MV-4-11 (cell line): ENCODE results near the gene CORO2B.
A peak's percentile ranks its signal among the peaks of the same experiment; 100 is the strongest.

Experiments
- DNase-seq: peaks from one replicate; lab custom pipeline; 2025; lab: John Stamatoyannopoulos, UW

The CORO2B gene, protein sequence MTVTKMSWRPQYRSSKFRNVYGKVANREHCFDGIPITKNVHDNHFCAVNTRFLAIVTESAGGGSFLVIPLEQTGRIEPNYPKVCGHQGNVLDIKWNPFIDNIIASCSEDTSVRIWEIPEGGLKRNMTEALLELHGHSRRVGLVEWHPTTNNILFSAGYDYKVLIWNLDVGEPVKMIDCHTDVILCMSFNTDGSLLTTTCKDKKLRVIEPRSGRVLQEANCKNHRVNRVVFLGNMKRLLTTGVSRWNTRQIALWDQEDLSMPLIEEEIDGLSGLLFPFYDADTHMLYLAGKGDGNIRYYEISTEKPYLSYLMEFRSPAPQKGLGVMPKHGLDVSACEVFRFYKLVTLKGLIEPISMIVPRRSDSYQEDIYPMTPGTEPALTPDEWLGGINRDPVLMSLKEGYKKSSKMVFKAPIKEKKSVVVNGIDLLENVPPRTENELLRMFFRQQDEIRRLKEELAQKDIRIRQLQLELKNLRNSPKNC

DNA sequence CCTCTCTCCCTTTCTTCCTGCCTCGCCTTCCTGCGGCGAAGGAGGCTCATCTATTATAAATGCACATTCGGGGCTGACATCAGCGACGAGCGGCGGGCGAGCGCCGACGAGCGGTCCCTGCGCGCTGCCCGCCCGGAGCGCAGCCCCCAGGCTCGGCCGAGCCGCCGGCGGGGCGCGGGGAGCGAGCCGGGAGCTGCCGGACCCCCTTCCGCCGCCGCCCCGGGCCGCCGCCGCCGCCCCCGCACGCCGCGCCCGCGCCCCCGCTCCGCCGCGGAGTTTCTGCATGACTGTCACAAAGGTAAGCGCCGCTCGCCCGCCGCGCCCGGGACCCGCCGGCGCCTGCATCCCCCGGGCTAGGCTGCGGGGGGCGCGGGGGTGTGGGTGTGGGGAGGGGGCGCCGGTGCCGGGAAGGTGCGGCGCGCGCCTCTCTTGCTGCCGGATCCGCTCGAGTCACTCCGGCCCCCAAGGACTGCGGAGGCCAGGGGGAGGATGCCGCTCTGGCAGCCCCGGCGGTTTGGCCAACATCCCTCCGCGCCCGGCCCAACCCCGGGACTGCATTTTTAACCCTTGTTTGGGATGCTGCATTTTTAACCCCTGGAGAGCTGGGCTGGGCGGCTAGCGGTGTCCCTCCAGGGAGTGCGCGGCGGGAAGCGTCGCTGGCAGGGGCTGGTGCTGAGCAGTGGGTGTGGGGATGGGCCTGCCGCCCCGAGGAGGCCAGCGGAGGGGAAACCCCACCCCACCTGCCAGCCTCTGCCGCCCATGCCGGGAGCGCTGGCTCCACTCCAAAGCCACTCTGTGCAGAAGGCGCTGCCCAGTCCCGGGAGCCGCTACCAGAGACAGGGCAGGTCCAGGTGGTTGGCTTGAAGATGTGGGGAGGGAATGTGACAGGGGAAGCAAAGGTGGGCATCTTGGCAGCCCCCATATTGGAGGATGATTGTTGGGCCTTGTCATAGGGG is at the start of gene CORO2B:
TSS of gene CORO2B (plus strand) at position 14 of the 956 bp plus-strand sequence. CDS start at position 284, 270 bp downstream.
- DNase-seq, result no peak

DNA sequence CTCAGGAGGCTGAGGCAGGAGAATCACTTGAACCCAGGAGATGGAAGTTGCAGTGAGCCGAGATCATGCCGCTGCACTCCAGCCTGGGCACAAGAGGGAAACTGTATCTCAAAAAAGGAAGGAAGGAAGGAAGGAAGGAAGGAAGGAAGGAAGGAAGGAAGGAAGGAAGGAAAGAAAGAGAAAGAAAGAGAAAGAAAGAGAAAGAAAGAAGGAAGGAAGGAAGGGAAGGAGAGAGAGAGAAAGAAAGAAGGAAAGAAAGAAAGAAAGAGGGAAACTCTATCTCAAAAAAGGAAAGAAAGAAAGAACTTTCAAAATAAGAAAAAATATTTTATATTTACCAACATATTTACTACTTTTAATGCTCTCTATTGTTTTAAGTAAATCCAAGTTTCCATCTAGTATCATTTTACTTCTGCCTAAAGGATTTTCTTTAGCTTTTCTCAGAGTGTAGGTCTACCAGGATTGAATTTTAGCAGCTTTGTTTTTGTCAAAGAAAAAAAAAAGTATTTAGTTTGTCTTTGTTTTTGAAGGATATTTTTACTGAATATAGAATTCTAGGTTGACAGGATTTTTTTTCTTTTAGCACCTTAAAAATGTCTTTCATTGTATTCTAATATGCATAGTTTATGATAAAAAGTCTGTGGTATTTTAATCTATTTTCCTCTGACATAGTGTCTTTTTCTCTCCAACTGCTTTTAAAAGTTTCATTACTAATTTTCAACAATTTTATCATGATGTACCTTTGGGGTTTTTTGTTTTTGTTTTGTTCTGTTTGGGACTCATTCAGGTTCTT is 47.2 kb upstream of the CORO2B start:
- DNase-seq, result no peak

DNA sequence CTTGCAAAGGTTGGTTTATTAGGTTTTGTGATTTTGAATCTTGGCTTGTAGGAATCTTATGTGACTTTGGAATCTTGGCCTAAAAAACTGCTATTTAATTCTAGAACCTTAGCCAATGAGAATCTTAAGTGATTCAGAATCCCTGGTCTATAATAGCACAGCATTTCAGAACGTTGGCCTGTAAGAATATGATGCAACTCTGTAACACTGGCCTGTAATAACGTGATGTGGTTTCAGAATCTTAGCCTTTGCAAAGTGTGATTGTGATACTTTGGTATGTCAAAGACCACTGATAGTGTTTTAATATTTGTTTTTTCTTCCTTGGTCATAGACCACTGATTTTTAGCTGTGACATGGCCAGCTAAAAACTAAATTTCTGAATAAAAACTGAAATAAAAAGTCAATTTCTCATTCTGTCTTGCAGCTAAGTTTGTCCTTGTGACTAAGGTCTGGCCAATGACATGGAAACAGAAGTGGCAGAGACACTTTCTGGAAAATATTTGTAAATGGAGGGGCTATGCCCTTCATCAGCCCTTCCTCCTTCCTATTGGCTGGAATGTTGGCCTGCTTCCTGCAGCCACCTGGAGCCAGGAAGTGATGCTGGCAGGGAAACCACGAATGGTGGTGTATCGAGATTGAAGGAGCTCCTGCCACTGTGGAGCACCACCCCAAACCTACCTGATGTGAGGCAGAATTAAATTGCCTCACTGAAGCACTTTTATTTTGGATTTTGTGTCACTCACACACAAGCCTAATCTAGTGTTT is 42.3 kb upstream of the CORO2B start:
- DNase-seq, result peak; percentile 65

DNA sequence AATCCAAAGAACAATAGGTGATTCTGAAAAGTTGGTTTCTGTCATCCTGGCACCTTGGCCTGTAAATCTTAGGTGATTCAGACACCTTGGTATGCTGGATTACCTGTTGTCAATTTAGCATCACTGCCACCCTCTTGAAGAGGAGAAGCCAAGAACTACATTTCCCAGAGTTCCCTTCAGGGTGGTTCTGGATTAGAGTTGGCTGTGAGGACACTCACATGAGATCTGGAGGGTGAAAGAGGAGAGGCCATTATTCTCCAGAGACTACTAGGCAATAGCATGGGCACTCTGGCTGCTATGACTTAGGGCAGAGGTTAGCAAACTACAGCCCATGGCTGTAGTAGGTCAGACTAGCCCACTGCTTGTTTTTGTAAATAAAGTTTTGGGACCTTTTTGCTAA is 41.7 kb upstream of the CORO2B start:
- DNase-seq, result no peak

DNA sequence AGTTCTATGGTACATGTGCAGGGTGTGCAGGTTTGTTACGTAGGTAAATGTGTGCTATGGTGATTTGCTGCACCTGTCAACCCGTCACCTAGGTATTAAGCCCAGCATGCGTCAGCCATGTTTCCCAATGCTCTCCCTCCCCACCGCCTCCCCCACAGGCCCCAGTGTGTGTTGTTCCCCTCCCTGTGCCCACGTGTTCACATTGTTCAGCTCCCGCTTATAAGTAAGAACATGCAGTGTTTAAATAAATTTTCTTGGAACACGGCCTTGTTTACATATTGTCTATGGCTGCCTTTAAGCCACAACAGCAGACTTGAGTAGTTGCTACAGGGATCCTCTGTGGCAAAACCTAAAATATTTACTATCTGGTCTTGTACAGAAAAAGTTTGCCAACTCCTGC is 41.3 kb upstream of the CORO2B start:
- DNase-seq, result no peak

DNA sequence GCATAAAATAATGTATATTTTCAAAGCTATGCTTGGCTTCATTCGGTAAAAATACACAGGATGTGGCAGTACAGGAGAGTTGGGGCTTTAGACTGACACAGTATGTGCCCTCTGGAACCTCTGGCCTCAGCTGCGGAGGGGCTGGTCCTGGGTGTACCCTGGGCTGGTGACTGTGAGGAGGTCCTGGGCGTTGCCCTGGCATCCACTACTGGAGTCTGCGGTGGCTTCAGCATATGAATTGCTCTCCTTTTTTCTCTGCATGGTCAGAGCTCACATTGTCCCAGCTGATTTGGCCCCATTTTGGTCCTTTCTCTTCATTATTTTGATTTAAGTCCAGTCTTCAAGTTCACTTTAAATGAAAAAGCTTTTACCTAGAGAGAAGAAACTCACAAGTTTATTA is 40.5 kb upstream of the CORO2B start:
- no peak for DNase-seq

DNA sequence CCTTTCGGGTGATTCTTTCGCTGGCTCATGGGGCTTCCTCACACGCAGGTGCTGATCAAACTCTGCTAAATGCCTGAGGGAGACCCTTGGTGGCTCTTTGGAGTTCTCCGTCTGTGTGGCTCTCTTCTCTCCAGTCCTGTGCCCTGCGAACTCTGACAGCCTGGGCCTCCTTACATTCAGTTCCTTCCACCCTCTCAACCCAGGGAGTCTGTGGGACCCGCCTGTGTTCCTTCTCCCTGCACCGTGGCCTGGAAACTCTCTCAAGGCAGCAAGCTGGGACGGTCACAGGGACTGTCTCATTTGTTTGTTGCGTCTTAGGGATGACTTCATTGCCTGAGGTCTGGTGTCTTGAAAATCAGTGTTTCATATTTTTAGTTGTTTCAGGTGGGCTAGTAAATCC is 37.0 kb upstream of the CORO2B start:
- DNase-seq, result no peak

DNA sequence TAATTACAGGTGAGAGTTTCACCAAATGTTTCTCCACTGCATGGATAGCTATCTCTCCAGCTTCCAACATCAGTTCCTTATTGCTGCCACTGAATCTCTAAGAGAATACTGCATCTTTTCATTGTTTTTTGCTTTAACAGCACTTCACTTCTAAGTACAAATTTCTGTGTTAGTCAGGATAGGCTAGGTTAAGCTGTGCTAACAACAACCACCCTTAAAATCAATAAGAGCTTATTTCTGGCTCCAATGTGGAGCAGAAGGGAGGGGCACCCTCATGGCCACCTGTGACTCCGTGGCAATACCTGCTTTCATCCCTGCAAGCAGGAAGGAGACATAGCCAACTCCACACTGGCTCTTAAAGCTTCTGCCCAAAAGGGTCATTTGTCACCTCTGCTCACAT is 36.4 kb upstream of the CORO2B start:
- DNase-seq, result no peak

DNA sequence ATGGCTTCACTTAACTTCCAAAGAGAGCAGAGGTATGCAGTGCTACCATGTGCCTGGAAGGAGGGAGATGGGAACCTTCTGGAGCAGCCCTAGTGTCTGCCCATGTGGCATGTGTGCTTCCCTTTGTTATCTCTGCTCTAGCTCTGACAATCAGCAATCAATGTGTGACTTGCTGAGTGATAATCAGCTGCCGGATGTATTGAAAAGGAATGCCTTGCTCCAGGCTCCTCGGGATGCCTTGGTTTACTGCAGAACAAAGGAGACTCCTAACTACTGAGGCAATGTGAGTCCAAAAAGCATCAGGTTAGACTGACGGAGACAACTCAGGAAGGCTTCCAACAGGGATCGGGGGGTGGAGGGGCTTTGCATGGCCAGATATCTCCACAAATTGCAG is 36.0 kb upstream of the CORO2B start:
- DNase-seq, result no peak

DNA sequence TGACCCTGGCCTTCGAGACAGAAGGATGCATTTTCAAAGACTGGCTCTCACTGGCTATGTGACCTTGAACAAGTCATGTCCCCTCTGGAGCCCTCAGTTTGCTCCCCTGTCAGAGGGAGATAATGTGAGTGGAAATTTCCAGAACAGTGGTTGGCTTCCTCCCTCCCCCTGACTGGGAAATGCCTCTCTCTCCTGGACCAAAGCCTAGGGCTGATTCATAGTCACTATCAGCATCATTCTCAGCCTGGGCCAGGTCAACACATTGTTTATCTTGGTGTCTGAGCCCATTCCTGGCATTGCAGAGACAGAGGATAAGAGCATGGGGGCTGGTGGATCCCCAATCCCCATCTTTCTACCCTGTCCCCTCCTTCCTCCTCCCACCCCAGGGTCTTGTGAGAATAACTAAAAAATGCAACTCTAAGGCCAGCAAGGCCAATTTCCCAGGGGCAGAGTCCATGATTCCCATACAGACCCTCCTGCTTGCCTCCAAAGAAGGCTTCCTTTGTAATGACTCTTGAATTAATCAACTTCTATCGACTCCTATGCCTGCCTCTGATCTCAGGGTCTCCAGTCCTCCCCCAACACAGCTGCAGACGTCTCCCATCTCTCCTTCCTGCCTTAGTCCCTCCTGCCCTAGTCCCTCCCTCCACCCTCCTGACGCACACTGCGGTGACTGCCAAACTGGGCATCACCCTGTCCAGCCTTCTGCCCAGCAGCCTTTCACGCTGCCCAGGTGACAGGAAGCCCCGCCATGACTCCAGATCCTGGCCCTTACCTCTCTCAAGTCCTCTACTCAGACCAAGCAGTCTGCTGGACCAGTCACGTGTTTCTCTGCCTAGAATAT is 35.4 kb upstream of the CORO2B start:
- DNase-seq, result no peak

DNA sequence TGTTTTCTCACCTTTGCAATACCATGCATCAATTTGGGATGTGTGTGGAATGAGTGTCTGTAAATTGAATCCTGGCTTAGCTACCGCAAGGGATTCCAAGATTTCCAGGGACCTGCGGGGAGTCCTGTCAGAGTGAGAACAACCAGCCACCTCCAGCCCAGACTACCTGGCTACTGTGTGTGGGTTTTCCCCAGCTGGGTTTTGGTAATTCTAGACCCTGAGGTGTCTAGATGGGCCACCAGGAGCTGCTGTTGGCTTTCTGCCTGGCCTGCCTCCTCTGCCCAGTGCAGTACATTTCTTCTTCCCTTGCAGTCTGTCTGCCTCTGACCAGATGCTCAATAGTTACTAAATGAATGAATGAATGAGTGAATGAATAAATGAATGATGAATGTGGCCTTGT is 32.5 kb upstream of the CORO2B start:
- no peak for DNase-seq

DNA sequence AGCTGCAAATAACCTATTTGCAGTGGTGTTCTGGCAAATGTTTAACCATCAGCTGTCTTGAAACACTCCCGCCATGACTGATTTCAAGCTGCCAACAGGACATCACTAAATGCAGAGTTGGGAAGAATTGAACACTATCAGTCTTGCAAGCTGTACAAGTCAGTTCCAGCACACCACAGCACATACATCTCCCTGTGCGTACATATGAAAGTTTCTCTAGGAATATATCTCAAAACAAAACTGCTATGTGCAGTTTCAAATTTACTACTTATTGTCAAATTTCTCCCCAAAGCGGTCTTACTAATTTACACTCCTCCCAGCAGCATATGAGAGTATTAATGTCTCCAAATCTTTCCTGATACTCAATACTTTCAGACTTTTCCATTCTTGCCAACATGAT is 30.4 kb upstream of the CORO2B start:
- no peak for DNase-seq

DNA sequence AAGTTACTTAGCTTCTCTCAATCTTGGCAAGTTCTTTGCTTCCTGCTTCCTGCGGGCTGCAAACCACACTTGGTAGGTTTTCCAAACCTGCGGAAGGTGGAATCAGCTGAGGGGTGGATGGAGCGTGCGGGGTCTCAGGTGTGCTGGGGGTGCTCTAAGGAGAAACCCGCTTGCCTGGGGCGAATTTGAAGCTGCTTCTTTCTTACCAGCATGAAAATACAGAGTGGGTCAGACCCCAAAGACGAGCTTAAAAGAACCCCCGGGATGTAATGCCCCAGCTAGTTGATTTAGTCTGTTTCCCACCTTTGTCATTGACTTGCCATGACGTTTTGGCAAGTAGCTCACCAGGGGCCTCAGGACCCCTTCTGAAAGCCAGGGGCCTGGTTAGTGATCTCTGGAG is 28.8 kb upstream of the CORO2B start:
- no peak for DNase-seq

DNA sequence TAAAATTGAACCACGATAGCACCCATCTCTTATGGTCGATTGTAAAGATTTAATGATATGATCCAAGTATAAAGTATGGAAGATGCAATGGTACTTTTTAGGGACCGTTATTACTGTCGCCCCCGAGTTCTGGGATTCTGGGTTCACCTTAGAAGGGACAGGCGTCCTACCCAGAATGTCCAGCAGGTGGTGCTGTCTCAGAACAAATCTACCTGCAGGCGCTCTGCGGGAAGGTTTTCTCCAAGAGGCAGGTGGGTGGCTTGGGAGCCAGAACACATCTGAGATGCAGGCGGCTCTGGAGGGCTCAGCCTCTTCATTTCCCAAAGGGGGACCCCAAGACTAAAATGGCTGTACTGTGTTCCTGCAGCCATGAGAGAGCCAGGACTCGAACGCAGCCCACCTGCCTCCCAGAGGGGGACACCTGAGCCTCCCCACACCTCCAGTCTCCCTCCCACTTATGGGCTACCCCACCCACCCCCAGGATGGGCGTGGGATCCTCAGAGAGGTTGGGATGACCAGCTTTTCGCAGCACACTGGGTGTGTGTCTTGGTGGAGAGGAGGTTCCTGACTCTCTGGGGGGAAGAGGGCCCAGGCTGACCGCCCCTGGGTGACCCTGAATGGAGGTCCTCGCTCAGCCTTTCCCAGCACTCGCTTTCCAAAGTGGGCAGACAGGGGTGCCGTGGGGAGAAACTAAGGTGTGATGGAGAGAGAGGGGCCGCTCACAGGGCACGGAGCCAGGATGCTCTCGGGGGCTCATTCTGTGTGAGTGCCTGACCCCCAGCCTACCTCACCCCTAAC is 28.1 kb upstream of the CORO2B start:
- peak; percentile 2 for DNase-seq

DNA sequence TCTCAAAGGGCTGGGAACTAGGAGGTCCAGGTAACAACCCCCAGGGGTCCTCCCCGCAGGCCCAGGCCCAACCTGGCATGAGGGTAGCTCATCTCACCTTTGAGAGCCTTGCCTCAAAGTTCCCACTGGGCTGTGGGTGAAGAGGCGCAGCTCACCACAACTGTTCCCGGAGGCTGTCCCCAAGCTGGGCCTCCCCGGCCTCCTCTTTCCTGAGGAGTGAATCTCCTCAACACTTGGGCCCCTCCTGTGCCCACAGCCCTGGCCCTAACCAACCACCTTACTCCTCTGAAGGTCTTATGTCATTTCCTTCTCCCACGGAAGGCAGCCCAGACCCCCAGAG is 27.5 kb upstream of the CORO2B start:
- no peak for DNase-seq

DNA sequence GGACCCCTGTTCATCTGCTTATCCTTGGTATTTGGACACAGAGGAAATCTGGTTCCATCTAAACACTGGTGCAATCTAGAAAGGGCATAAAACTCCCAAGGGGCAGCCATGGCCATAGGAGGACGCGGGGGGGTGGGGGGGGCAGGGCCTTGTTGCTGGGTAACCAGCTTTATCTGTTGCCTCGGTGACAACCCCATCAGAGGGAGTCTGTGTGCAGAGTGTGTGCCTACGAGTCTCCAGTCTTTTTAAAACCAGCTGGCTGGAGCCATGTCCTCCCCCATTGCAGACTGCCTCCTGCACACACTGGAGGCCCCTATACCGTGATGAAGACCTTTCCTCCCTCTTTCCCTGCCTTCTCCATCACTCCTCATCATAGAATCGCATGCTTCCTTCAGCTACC is 26.4 kb upstream of the CORO2B start:
- DNase-seq, result no peak

DNA sequence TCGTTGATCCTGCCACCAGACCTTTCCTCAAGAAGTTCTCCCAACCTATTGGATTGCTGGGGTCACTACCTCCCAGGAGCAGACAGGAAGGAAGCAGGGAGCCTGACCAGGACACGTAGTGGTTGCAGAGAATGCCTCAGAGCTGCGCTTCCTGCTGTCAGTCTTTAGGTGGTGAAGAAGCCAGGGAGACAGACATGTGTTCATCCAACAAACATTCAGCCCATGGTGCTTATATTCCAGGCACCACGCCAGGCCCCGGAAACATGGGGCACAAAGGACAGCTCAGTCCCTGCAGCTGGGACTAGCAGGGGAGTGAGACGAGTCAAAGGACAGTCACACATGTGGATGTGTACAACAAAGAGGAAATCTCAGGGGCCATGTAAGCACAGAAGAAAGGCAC is 26.0 kb upstream of the CORO2B start:
- no peak for DNase-seq

DNA sequence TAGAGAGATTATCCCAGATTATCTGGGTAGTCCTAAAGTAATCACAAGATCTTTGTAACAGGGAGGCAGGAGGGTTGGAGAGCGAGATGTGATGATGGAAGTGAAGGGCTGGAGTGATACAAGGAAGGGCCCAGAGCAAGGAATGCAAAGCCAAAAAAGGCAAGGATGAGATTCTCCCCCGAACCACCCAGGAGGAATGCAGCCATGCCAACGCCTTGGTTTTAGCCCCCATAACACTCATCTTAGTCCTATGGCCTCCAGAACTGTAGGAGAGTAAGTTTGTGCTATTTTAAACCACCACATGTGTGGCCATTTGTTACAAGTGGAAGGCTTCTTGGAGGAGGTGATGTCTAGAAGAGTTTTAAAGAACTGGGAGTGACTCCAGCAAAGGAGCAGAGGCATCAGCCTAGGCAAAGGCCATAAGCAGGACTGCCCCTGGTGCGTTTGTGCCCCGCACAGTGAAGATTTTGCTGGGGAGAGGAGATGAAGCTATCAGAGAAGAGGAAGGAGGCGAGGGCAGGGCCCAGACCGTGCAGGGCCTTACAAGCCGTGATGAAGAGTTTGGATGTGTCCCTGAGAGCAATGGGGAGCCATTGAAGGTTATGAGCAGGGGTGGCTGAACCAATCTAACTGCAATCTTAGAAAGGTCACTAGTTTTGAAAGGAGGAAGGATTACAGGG is 25.3 kb upstream of the CORO2B start:
- no peak for DNase-seq
